ENCODE results near the gene UBL3. TPM values are rescaled to one million over a fixed set of nuclear protein-coding genes. Genes with fewer than 3 reads are reported as not detected.
A peak's percentile ranks its signal among the peaks of the same experiment; 100 is the strongest.

UBL3 gene
- total RNA-seq, 1 donor from 2014 or later = 20.0 TPM

- H3K4me1 ChIP-seq = peaks cover 15% of the 10 kb centered on the region
- TF ChIP-seq CTCF (IDR thresholded peaks at IDR 0.05) = no peak
- TF ChIP-seq EZH2phosphoT487 (IDR thresholded peaks at IDR 0.05) = no peak
- TF ChIP-seq EZH2 (IDR thresholded peaks at IDR 0.05) = no peak
- H3K4me3 ChIP-seq = no peak overlapping the region
- Mint-ChIP-seq H3K4me1 (peaks cover 36% of the 10 kb centered on the region), H3K27ac (peak overlapping the region; percentile 57), H3K36me3 (no peaks in the 10 kb centered on the region), H3K27me3 (ENCODE audit: insufficient read depth, low read depth) (peaks cover 16% of the 10 kb centered on the region), H3K9me3 (peaks cover 2% of the 10 kb centered on the region), H3K4me3 (no peak overlapping the region)
- no peaks in the 10 kb centered on the region for H3F3A ChIP-seq (ENCODE audit: low read depth)
- no peak overlapping the region for H3K9ac ChIP-seq
- no peak overlapping the region for H3K4me2 ChIP-seq
- no peaks in the 10 kb centered on the region for H3K9me3 ChIP-seq (ENCODE audit: low read depth)
- H2AFZ ChIP-seq (replicated peaks) = no peak overlapping the region
- H3K27me3 ChIP-seq = no peaks in the 10 kb centered on the region
- no peaks in the 10 kb centered on the region for H4K20me1 ChIP-seq (ENCODE audit: low read depth)
- no peaks in the 10 kb centered on the region for H3K36me3 ChIP-seq
- no peak for DNase-seq (ENCODE audit: low spot score)
- no peaks in the 10 kb centered on the region for H3K79me2 ChIP-seq (ENCODE audit: low read depth)
- no peak overlapping the region for H3K27ac ChIP-seq
These were observed 41.7 kb upstream of the UBL3 start for GRCh38 chr13:29892151-29892550.

GRCh38 chr13:29889111-29889510, 38.7 kb upstream of the UBL3 start:
- no peak for TF ChIP-seq EZH2 (IDR thresholded peaks at IDR 0.05)
- TF ChIP-seq CTCF (IDR thresholded peaks at IDR 0.05) = no peak
- TF ChIP-seq EZH2phosphoT487 (IDR thresholded peaks at IDR 0.05) = no peak
- peaks cover 2% of the 10 kb centered on the region for H3K9me3 Mint-ChIP-seq
- Histone ChIP-seq H3K27ac (no peak overlapping the region), H3K27me3 (no peaks in the 10 kb centered on the region), H3F3A (ENCODE audit: low read depth) (peaks cover 17% of the 10 kb centered on the region), H3K9me3 (ENCODE audit: low read depth) (no peaks in the 10 kb centered on the region), H3K36me3 (no peaks in the 10 kb centered on the region), H3K9ac (no peak overlapping the region), H2AFZ (replicated peaks) (no peak overlapping the region), H3K4me1 (peaks cover 37% of the 10 kb centered on the region), H3K79me2 (ENCODE audit: low read depth) (no peaks in the 10 kb centered on the region), H3K4me2 (no peak overlapping the region), H4K20me1 (ENCODE audit: low read depth) (no peaks in the 10 kb centered on the region), H3K4me3 (no peak overlapping the region)
- no peaks in the 10 kb centered on the region for H3K36me3 Mint-ChIP-seq
- H3K27ac Mint-ChIP-seq = no peak overlapping the region
- no peak for DNase-seq (ENCODE audit: low spot score)
- H3K4me3 Mint-ChIP-seq = no peak overlapping the region
- H3K4me1 Mint-ChIP-seq = peaks cover 54% of the 10 kb centered on the region
- peaks cover 18% of the 10 kb centered on the region for H3K27me3 Mint-ChIP-seq (ENCODE audit: insufficient read depth, low read depth)

- H4K20me1 ChIP-seq (ENCODE audit: low read depth) = no peaks in the 10 kb centered on the region
- Mint-ChIP-seq H3K27me3 (ENCODE audit: insufficient read depth, low read depth) (peaks cover 18% of the 10 kb centered on the region), H3K36me3 (no peaks in the 10 kb centered on the region), H3K27ac (peak overlapping the region; percentile 51), H3K9me3 (peaks cover 2% of the 10 kb centered on the region), H3K4me1 (peaks cover 53% of the 10 kb centered on the region), H3K4me3 (no peak overlapping the region)
- DNase-seq (ENCODE audit: low spot score) = no peak
- H3K79me2 ChIP-seq (ENCODE audit: low read depth) = no peaks in the 10 kb centered on the region
- no peak overlapping the region for H3K4me3 ChIP-seq
- H2AFZ ChIP-seq (replicated peaks) = no peak overlapping the region
- H3K36me3 ChIP-seq = no peaks in the 10 kb centered on the region
- peaks cover 20% of the 10 kb centered on the region for H3F3A ChIP-seq (ENCODE audit: low read depth)
- no peaks in the 10 kb centered on the region for H3K27me3 ChIP-seq
- peaks cover 38% of the 10 kb centered on the region for H3K4me1 ChIP-seq
- no peak overlapping the region for H3K27ac ChIP-seq
- H3K9me3 ChIP-seq (ENCODE audit: low read depth) = no peaks in the 10 kb centered on the region
- TF ChIP-seq EZH2 (IDR thresholded peaks at IDR 0.05) = no peak
- TF ChIP-seq EZH2phosphoT487 (IDR thresholded peaks at IDR 0.05) = no peak
- TF ChIP-seq CTCF (IDR thresholded peaks at IDR 0.05) = no peak
- H3K9ac ChIP-seq = no peak overlapping the region
- H3K4me2 ChIP-seq = no peak overlapping the region
These were observed 37.9 kb upstream of the UBL3 start for GRCh38 chr13:29888306-29888705.

All from neural progenitor cell (in vitro differentiated cells).